ENCODE data around the gene ARFRP1.

- no peak for TF ChIP-seq CTCF (conservative IDR thresholded peaks at IDR 0.05 in 1 of 2, IDR thresholded peaks at IDR 0.05 in 1 of 2; ENCODE audit: extremely low read depth in 1 of 2, insufficient read depth in 1 of 2, low read depth in 1 of 2, low read length in 2 of 2)
- TF ChIP-seq EZH2 (IDR thresholded peaks at IDR 0.05; ENCODE audit: borderline replicate concordance, low read length): no peak
Observed at GRCh38 chr20:63665708-63666107, 42.1 kb downstream of the ARFRP1 start.

All from mammary epithelial cell (primary cell).